ENCODE measurements around the gene TRIM33.
"Not testable (repeated sequence)": the region's sequence is repeated elsewhere in the genome, so short reads cannot be mapped to it uniquely, and the experiment has no call there.

The TRIM33 gene

GRCh38 chr1:114423455-114423854 is 87.5 kb downstream of the TRIM33 start:
- DNase-seq (ENCODE audit: low read depth, low spot score), result no peak

GRCh38 chr1:114418948-114419347 is 92.1 kb downstream of the TRIM33 start:
- DNase-seq (ENCODE audit: low read depth, low spot score), result not testable (repeated sequence)

- DNase-seq (ENCODE audit: low read depth, low spot score), result no peak
These were observed 113.4 kb downstream of the TRIM33 start for GRCh38 chr1:114397601-114398000.

- no peak for DNase-seq (ENCODE audit: low read depth, low spot score)
These were observed 115.1 kb downstream of the TRIM33 start for GRCh38 chr1:114395863-114396262.

- DNase-seq (ENCODE audit: low read depth, low spot score), result no peak
These were observed 120.0 kb downstream of the TRIM33 start for GRCh38 chr1:114390960-114391359.

- no peak for DNase-seq (ENCODE audit: low read depth, low spot score)
These were observed 120.6 kb downstream of the TRIM33 start for GRCh38 chr1:114390361-114390760.

- DNase-seq (ENCODE audit: low read depth, low spot score), result no peak
These were observed 122.5 kb downstream of the TRIM33 start for GRCh38 chr1:114388432-114389003.

GRCh38 chr1:114387585-114387984 is 123.4 kb downstream of the TRIM33 start:
- DNase-seq (ENCODE audit: low read depth, low spot score), result not testable (repeated sequence)

GRCh38 chr1:114387010-114387360 is 124.0 kb downstream of the TRIM33 start:
- no peak for DNase-seq (ENCODE audit: low read depth, low spot score)

GRCh38 chr1:114386129-114387009 is 124.6 kb downstream of the TRIM33 start:
- no peak for DNase-seq (ENCODE audit: low read depth, low spot score)

GRCh38 chr1:114384922-114385321 is 126.1 kb downstream of the TRIM33 start:
- no peak for DNase-seq (ENCODE audit: low read depth, low spot score)

- no peak for DNase-seq (ENCODE audit: low read depth, low spot score)
These were observed 131.0 kb downstream of the TRIM33 start for GRCh38 chr1:114379987-114380386.

- no peak for DNase-seq (ENCODE audit: low read depth, low spot score)
These were observed 131.6 kb downstream of the TRIM33 start for GRCh38 chr1:114379358-114379757.

GRCh38 chr1:114377356-114377755 is 133.6 kb downstream of the TRIM33 start:
- DNase-seq (ENCODE audit: low read depth, low spot score), result no peak

GRCh38 chr1:114369930-114370329 is 141.1 kb downstream of the TRIM33 start:
- DNase-seq (ENCODE audit: low read depth, low spot score), result no peak

- DNase-seq (ENCODE audit: low read depth, low spot score), result not testable (repeated sequence)
These were observed 141.6 kb downstream of the TRIM33 start for GRCh38 chr1:114369266-114369919.

- no peak for DNase-seq (ENCODE audit: low read depth, low spot score)
These were observed 142.3 kb downstream of the TRIM33 start for GRCh38 chr1:114368560-114369255.

- no peak for DNase-seq (ENCODE audit: low read depth, low spot score)
These were observed 143.2 kb downstream of the TRIM33 start for GRCh38 chr1:114367810-114368209.

- DNase-seq (ENCODE audit: low read depth, low spot score), result not testable (repeated sequence)
These were observed 147.8 kb downstream of the TRIM33 start for GRCh38 chr1:114363230-114363629.

GRCh38 chr1:114359791-114360190 is 151.2 kb downstream of the TRIM33 start:
- DNase-seq (ENCODE audit: low read depth, low spot score), result no peak

GRCh38 chr1:114355240-114355639 is 155.8 kb downstream of the TRIM33 start:
- DNase-seq (ENCODE audit: low read depth, low spot score), result no peak

GRCh38 chr1:114353262-114353661 is 157.7 kb downstream of the TRIM33 start:
- no peak for DNase-seq (ENCODE audit: low read depth, low spot score)
